Bronchus fibroblast of lung (primary cell): ENCODE measurements around the gene CTAG1B. TPM values are rescaled to one million over a fixed set of nuclear protein-coding genes. Genes with fewer than 3 reads are reported as not detected.

Experiments
- total RNA-seq: library from RNA; depleted of rRNA; stranded (reverse); fragments of >200 nt; gene quantifications from 2 replicates; pipeline ENCODE4 v1.2.3, GENCODE V29; 2015

The CTAG1B gene
- not detected in 2 replicates for total RNA-seq

GRCh38 chrX:154619182-154619581 lies at the start of gene CTAG1B:
TSS of gene CTAG1B (minus strand) at chrX:154619282. CDS start at chrX:154619218, 64 bp downstream.

GRCh38 chrX:154653413-154653812 lies 34.3 kb upstream of the CTAG1B start, which contains the start of gene CTAG2:
TSS of gene CTAG2 (minus strand) at chrX:154653579. CDS start at chrX:154653515, 64 bp downstream.

DNA sequence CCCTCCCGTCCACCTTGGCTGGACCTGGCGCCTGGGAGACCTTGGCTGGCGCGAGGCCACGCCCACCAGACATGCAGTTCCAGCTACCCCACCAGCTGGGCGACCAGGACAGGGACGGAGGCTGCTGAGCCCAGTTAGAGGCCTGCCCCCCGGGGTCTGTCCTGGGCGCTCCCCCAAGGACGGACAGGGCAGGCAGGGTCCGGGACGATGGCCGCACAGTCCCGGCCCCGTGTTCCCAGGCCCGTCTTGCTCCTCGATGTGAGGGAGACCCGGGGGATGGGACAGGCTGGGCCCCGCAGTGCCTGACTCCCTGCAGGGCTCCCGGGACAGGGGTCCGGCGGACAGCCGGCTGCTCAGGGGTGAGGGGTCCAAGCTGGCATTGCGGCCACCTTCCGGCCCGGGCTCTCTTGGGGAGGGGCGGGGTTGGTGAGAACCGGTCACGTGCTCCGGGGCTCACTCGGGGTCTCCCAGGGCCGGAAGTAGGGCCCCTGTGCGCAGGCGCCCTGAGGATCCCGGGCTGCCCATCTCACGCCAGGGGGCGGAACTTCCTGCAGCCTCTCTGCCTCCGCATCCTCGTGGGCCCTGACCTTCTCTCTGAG lies 34.4 kb downstream of the CTAG1B start, which contains the start of gene CTAG1A:
Gene CTAG1A, plus strand, starts transcription at position 549 of the 599 bp plus-strand sequence. CDS start 74 bp downstream, outside the sequence.

Other genes with a start within 250 kb of the CTAG1B start
- gene FLNA, start 244.6 kb downstream of the CTAG1B start, total RNA-seq = 1,491 and 1,595 TPM in 2 replicates
- 67.2 and 76.8 TPM in 2 replicates for gene EMD, start 240.0 kb downstream of the CTAG1B start, total RNA-seq
- 6,084 and 6,687 TPM in 2 replicates for gene RPL10, start 220.9 kb downstream of the CTAG1B start, total RNA-seq
- gene DNASE1L1, start 210.0 kb downstream of the CTAG1B start, total RNA-seq = 36.7 and 41.4 TPM in 2 replicates
- gene TAFAZZIN, start 207.7 kb downstream of the CTAG1B start, total RNA-seq = 17.5 and 24.2 TPM in 2 replicates
- 32.4 and 36.0 TPM in 2 replicates for gene ATP6AP1, start 190.6 kb downstream of the CTAG1B start, total RNA-seq
- 113 and 125 TPM in 2 replicates for gene GDI1, start 182.1 kb downstream of the CTAG1B start, total RNA-seq
- gene FAM50A, start 175.1 kb downstream of the CTAG1B start, total RNA-seq = 52.6 and 60.2 TPM in 2 replicates
- gene PLXNA3, start 161.0 kb downstream of the CTAG1B start, total RNA-seq = 14.4 and 17.8 TPM in 2 replicates
- gene LAGE3, start 140.0 kb downstream of the CTAG1B start, total RNA-seq = 28.2 and 32.1 TPM in 2 replicates
- 48.5 and 59.5 TPM in 2 replicates for gene UBL4A, start 132.7 kb downstream of the CTAG1B start, total RNA-seq
- gene SLC10A3, start 128.7 kb downstream of the CTAG1B start, total RNA-seq = 22.7 and 26.2 TPM in 2 replicates
- gene FAM3A, start 103.0 kb downstream of the CTAG1B start, total RNA-seq = 45.4 and 48.2 TPM in 2 replicates
- gene G6PD, start 72.4 kb downstream of the CTAG1B start, total RNA-seq = 95.3 and 101 TPM in 2 replicates
- gene IKBKG, start 71.7 kb downstream of the CTAG1B start, total RNA-seq = 19.5 and 20.8 TPM in 2 replicates
- gene CTAG1A, start 34.1 kb downstream of the CTAG1B start, total RNA-seq = not detected in 2 replicates
- 2.4 and 2.7 TPM in 2 replicates for gene CTAG2, start 34.3 kb upstream of the CTAG1B start, total RNA-seq
- 0.30 and 0.84 TPM in 2 replicates for gene GAB3, start 131.8 kb upstream of the CTAG1B start, total RNA-seq
- gene DKC1, start 143.6 kb upstream of the CTAG1B start, total RNA-seq = 28.6 and 33.1 TPM in 2 replicates
- 25.7 and 27.6 TPM in 2 replicates for gene MPP1, start 186.2 kb upstream of the CTAG1B start, total RNA-seq
- gene SMIM9, start 215.4 kb upstream of the CTAG1B start, total RNA-seq = not detected in 2 replicates